Measurements from ENCODE around the gene MKI67.
A peak's percentile ranks its signal among the peaks of the same experiment; 100 is the strongest.

The MKI67 gene

GRCh38 chr10:128062331-128062880, 63.8 kb downstream of the MKI67 start:
- Histone ChIP-seq H3K27ac (ENCODE audit: low read depth, low read length) (no peak overlapping the region), H3K27me3 (ENCODE audit: control insufficient read depth in 5 of 5, insufficient read depth in 4 of 5, low read length in 5 of 5) (peaks cover 0 to 11% (median 0%) of the 10 kb centered on the region in 5 donors), H3K4me1 (ENCODE audit: control insufficient read depth in 5 of 5, insufficient read depth in 5 of 5, low read length in 5 of 5) (peaks cover 9 to 74% (median 43%) of the 10 kb centered on the region in 5 donors), H3K9me3 (ENCODE audit: control insufficient read depth in 5 of 5, low read length in 5 of 5) (no peaks in the 10 kb centered on the region), H3K36me3 (ENCODE audit: control insufficient read depth in 5 of 5, insufficient read depth in 5 of 5, low read length in 5 of 5) (peaks cover 0 to 47% (median 41%) of the 10 kb centered on the region in 5 donors), H3K4me3 (ENCODE audit: low read depth in 1 of 5, low read length in 5 of 5) (peak overlapping the region in 1 of 5 donors; percentile 6), H3K9ac (ENCODE audit: low read length in 5 of 5) (peak overlapping the region in 2 of 5 donors; percentile 12 to 31)

- H3K27ac ChIP-seq (ENCODE audit: low read depth, low read length) = no peak overlapping the region
- peaks cover 0 to 47% (median 33%) of the 10 kb centered on the region in 5 donors for H3K36me3 ChIP-seq (ENCODE audit: control insufficient read depth in 5 of 5, insufficient read depth in 5 of 5, low read length in 5 of 5)
- H3K9me3 ChIP-seq (ENCODE audit: control insufficient read depth in 5 of 5, low read length in 5 of 5) = no peaks in the 10 kb centered on the region
- H3K4me3 ChIP-seq (ENCODE audit: low read depth in 1 of 5, low read length in 5 of 5) = no peak overlapping the region
- peaks cover 4 to 74% (median 43%) of the 10 kb centered on the region in 5 donors for H3K4me1 ChIP-seq (ENCODE audit: control insufficient read depth in 5 of 5, insufficient read depth in 5 of 5, low read length in 5 of 5)
- peak overlapping the region in 1 of 5 donors; percentile 31 for H3K9ac ChIP-seq (ENCODE audit: low read length in 5 of 5)
- H3K27me3 ChIP-seq (ENCODE audit: control insufficient read depth in 5 of 5, insufficient read depth in 4 of 5, low read length in 5 of 5) = peaks cover 0 to 11% (median 0%) of the 10 kb centered on the region in 5 donors
Observed at GRCh38 chr10:128061306-128062300, 64.6 kb downstream of the MKI67 start.

GRCh38 chr10:128060341-128061250, 65.6 kb downstream of the MKI67 start:
- Histone ChIP-seq H3K27me3 (ENCODE audit: control insufficient read depth in 5 of 5, insufficient read depth in 4 of 5, low read length in 5 of 5) (peaks cover 0 to 11% (median 0%) of the 10 kb centered on the region in 5 donors), H3K36me3 (ENCODE audit: control insufficient read depth in 5 of 5, insufficient read depth in 5 of 5, low read length in 5 of 5) (peaks cover 0 to 49% (median 32%) of the 10 kb centered on the region in 5 donors), H3K27ac (ENCODE audit: low read depth, low read length) (no peak overlapping the region), H3K9ac (ENCODE audit: low read length in 5 of 5) (no peak overlapping the region), H3K4me1 (ENCODE audit: control insufficient read depth in 5 of 5, insufficient read depth in 5 of 5, low read length in 5 of 5) (peaks cover 4 to 65% (median 37%) of the 10 kb centered on the region in 5 donors), H3K4me3 (ENCODE audit: low read depth in 1 of 5, low read length in 5 of 5) (no peak overlapping the region), H3K9me3 (ENCODE audit: control insufficient read depth in 5 of 5, low read length in 5 of 5) (no peaks in the 10 kb centered on the region)

- no peaks in the 10 kb centered on the region for H3K9me3 ChIP-seq (ENCODE audit: control insufficient read depth in 5 of 5, low read length in 5 of 5)
- H3K4me1 ChIP-seq (ENCODE audit: control insufficient read depth in 5 of 5, insufficient read depth in 5 of 5, low read length in 5 of 5) = peaks cover 3 to 58% (median 30%) of the 10 kb centered on the region in 5 donors
- H3K9ac ChIP-seq (ENCODE audit: low read length in 5 of 5) = no peak overlapping the region
- H3K27ac ChIP-seq (ENCODE audit: low read depth, low read length) = no peak overlapping the region
- H3K36me3 ChIP-seq (ENCODE audit: control insufficient read depth in 5 of 5, insufficient read depth in 5 of 5, low read length in 5 of 5) = peaks cover 0 to 52% (median 37%) of the 10 kb centered on the region in 5 donors
- H3K27me3 ChIP-seq (ENCODE audit: control insufficient read depth in 5 of 5, insufficient read depth in 4 of 5, low read length in 5 of 5) = peaks cover 0 to 11% (median 0%) of the 10 kb centered on the region in 5 donors
- no peak overlapping the region for H3K4me3 ChIP-seq (ENCODE audit: low read depth in 1 of 5, low read length in 5 of 5)
Observed at GRCh38 chr10:128059982-128060293, 66.3 kb downstream of the MKI67 start.

- peaks cover 0 to 57% (median 37%) of the 10 kb centered on the region in 5 donors for H3K36me3 ChIP-seq (ENCODE audit: control insufficient read depth in 5 of 5, insufficient read depth in 5 of 5, low read length in 5 of 5)
Observed at GRCh38 chr10:128059266-128059981, 66.8 kb downstream of the MKI67 start.

GRCh38 chr10:128058750-128059134, 67.5 kb downstream of the MKI67 start:
- peaks cover 0 to 2% (median 0%) of the 10 kb centered on the region in 5 donors for H3K27me3 ChIP-seq (ENCODE audit: control insufficient read depth in 5 of 5, insufficient read depth in 4 of 5, low read length in 5 of 5)
- H3K4me1 ChIP-seq (ENCODE audit: control insufficient read depth in 5 of 5, insufficient read depth in 5 of 5, low read length in 5 of 5) = peaks cover 0 to 48% (median 20%) of the 10 kb centered on the region in 5 donors
- H3K9me3 ChIP-seq (ENCODE audit: control insufficient read depth in 5 of 5, low read length in 5 of 5) = no peaks in the 10 kb centered on the region
- H3K36me3 ChIP-seq (ENCODE audit: control insufficient read depth in 5 of 5, insufficient read depth in 5 of 5, low read length in 5 of 5) = peaks cover 0 to 59% (median 37%) of the 10 kb centered on the region in 5 donors
- no peak overlapping the region for H3K27ac ChIP-seq (ENCODE audit: low read depth, low read length)
- no peak overlapping the region for H3K9ac ChIP-seq (ENCODE audit: low read length in 5 of 5)
- no peak overlapping the region for H3K4me3 ChIP-seq (ENCODE audit: low read depth in 1 of 5, low read length in 5 of 5)

More at GRCh38 chr10:128059266-128059981, 66.8 kb downstream of the MKI67 start:
- Histone ChIP-seq H3K4me1 (ENCODE audit: control insufficient read depth in 5 of 5, insufficient read depth in 5 of 5, low read length in 5 of 5) (peaks cover under 1 to 55% (median 27%) of the 10 kb centered on the region in 5 donors), H3K4me3 (ENCODE audit: low read depth in 1 of 5, low read length in 5 of 5) (no peak overlapping the region), H3K27ac (ENCODE audit: low read depth, low read length) (no peak overlapping the region), H3K9me3 (ENCODE audit: control insufficient read depth in 5 of 5, low read length in 5 of 5) (no peaks in the 10 kb centered on the region), H3K27me3 (ENCODE audit: control insufficient read depth in 5 of 5, insufficient read depth in 4 of 5, low read length in 5 of 5) (peaks cover 0 to 7% (median 0%) of the 10 kb centered on the region in 5 donors), H3K9ac (ENCODE audit: low read length in 5 of 5) (no peak overlapping the region)

- Histone ChIP-seq H3K4me3 (ENCODE audit: low read depth in 1 of 5, low read length in 5 of 5) (no peak overlapping the region), H3K4me1 (ENCODE audit: control insufficient read depth in 5 of 5, insufficient read depth in 5 of 5, low read length in 5 of 5) (peaks cover 0 to 46% (median 15%) of the 10 kb centered on the region in 5 donors), H3K9me3 (ENCODE audit: control insufficient read depth in 5 of 5, low read length in 5 of 5) (no peaks in the 10 kb centered on the region), H3K27me3 (ENCODE audit: control insufficient read depth in 5 of 5, insufficient read depth in 4 of 5, low read length in 5 of 5) (peaks cover 0 to 2% (median 0%) of the 10 kb centered on the region in 5 donors), H3K36me3 (ENCODE audit: control insufficient read depth in 5 of 5, insufficient read depth in 5 of 5, low read length in 5 of 5) (peaks cover 0 to 61% (median 39%) of the 10 kb centered on the region in 5 donors), H3K9ac (ENCODE audit: low read length in 5 of 5) (no peak overlapping the region), H3K27ac (ENCODE audit: low read depth, low read length) (no peak overlapping the region)
Observed at GRCh38 chr10:128058106-128058749, 68.0 kb downstream of the MKI67 start.

- H3K27ac ChIP-seq (ENCODE audit: low read depth, low read length) = no peak overlapping the region
- no peaks in the 10 kb centered on the region for H3K9me3 ChIP-seq (ENCODE audit: control insufficient read depth in 5 of 5, low read length in 5 of 5)
- no peak overlapping the region for H3K9ac ChIP-seq (ENCODE audit: low read length in 5 of 5)
- peaks cover 0 to 2% (median 0%) of the 10 kb centered on the region in 5 donors for H3K27me3 ChIP-seq (ENCODE audit: control insufficient read depth in 5 of 5, insufficient read depth in 4 of 5, low read length in 5 of 5)
- H3K4me1 ChIP-seq (ENCODE audit: control insufficient read depth in 5 of 5, insufficient read depth in 5 of 5, low read length in 5 of 5) = peaks cover 0 to 42% (median 8%) of the 10 kb centered on the region in 5 donors
- H3K4me3 ChIP-seq (ENCODE audit: low read depth in 1 of 5, low read length in 5 of 5) = no peak overlapping the region
- peaks cover 0 to 69% (median 47%) of the 10 kb centered on the region in 5 donors for H3K36me3 ChIP-seq (ENCODE audit: control insufficient read depth in 5 of 5, insufficient read depth in 5 of 5, low read length in 5 of 5)
Observed at GRCh38 chr10:128056303-128057050, 69.7 kb downstream of the MKI67 start.

All from subcutaneous abdominal adipose tissue (tissue), 5 donors.